Measurements from ENCODE around the gene DDX54. TPM values are rescaled to one million over a fixed set of nuclear protein-coding genes. Genes with fewer than 3 reads are reported as not detected.

DDX54 gene
- total RNA-seq, 1 experiment from 2014 or later: 151 TPM

DNA sequence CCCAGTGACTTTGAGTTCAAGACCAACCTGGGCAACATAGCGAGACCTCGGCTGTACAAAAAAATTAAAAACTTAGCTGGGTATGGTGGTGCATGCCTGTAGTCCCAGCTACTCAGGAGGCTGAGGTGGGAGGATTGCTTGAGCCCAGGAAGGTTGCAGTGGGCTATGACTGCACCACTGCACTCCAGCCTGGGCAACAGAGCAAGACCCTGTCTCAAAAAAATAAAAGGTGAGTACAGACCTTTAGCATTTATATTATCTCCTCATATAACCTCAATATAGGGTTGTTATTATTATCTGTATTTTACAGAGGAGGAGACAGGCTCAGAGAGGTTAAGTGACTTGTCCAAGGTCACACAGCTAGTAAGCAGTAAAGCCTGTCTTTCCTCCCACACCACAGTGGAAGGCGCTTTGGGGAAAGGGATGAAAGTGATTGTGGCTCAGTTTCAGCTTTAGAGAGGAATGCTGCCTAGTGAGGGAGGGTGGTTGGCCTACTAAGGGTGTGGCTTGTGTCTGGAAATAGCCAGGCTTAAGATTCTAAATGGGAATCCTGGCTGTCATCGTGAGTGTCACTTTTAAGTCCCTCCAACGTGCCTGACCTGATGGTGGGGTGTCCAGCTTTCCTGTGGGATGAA, 43.2 kb upstream of the DDX54 start:
- Mint-ChIP-seq H3K9me3 (no peaks in the 10 kb centered on the region), H3K4me3 (no peak overlapping the region), H3K36me3 (peaks cover 41% of the 10 kb centered on the region), H3K27ac (no peak overlapping the region), H3K27me3 (ENCODE audit: low read depth) (no peaks in the 10 kb centered on the region), H3K4me1 (peaks cover 21% of the 10 kb centered on the region)
- ChIA-PET CTCF (no interaction called here), POLR2A (no interaction called here)
- ATAC-seq (no peak), DNase-seq (ENCODE audit: low spot score) (no peak)
- TF ChIP-seq, protein P1, sequence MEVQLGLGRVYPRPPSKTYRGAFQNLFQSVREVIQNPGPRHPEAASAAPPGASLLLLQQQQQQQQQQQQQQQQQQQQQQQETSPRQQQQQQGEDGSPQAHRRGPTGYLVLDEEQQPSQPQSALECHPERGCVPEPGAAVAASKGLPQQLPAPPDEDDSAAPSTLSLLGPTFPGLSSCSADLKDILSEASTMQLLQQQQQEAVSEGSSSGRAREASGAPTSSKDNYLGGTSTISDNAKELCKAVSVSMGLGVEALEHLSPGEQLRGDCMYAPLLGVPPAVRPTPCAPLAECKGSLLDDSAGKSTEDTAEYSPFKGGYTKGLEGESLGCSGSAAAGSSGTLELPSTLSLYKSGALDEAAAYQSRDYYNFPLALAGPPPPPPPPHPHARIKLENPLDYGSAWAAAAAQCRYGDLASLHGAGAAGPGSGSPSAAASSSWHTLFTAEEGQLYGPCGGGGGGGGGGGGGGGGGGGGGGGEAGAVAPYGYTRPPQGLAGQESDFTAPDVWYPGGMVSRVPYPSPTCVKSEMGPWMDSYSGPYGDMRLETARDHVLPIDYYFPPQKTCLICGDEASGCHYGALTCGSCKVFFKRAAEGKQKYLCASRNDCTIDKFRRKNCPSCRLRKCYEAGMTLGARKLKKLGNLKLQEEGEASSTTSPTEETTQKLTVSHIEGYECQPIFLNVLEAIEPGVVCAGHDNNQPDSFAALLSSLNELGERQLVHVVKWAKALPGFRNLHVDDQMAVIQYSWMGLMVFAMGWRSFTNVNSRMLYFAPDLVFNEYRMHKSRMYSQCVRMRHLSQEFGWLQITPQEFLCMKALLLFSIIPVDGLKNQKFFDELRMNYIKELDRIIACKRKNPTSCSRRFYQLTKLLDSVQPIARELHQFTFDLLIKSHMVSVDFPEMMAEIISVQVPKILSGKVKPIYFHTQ (CRISPR knock-in tag; IDR thresholded peaks at IDR 0.05): no peak
- peak; percentile 27; the same call in 1 of the 2 replicates for TF ChIP-seq ZNF121 (CRISPR knock-in tag; IDR thresholded peaks at IDR 0.05)

DNA sequence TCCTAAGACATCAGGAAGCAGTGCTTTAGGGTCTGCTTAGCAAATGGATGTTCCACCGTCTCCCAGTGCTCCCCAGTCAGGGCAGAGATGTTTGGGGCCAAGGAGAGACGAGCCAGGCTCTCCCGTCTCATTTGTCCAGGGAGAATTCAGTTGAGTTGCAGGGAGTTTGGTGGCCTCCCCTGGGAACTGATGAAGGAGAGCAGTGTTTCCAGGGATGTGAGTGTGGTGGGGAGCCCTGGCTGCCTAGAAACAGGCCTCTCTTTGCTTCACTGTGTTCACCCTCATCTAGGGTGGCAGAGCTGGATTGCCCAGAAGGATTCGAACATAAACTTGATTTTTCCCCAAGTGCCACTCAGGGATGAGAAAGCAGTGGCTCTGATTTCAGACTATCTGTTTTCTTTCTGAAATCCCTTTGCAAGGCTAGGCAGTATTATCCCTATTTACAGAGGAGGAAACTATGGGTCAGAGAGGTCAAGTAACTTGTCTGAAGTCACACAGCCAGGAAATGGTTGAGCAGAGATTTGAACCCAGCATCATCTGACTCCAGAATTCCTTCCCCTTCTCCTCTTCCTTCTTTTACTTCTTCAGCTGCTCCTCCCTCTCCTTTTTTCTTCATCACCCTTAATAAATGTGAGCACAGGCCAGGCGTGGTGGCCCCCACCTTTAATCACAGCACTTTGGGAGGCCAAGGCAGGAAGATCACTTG, 42.6 kb upstream of the DDX54 start:
- TF ChIP-seq ESRRA (CRISPR knock-in tag; IDR thresholded peaks at IDR 0.05; ENCODE audit: borderline replicate concordance) (no peak), TEAD4 (CRISPR knock-in tag; IDR thresholded peaks at IDR 0.05) (no peak), CBFB (CRISPR knock-in tag; IDR thresholded peaks at IDR 0.05; ENCODE audit: low read depth) (no peak), TP53 (CRISPR knock-in tag; IDR thresholded peaks at IDR 0.05) (no peak), OVOL2 (CRISPR knock-in tag; IDR thresholded peaks at IDR 0.05; ENCODE audit: borderline replicate concordance) (no peak), ZNF219 (CRISPR knock-in tag; IDR thresholded peaks at IDR 0.05; ENCODE audit: borderline replicate concordance) (no peak), CREM (CRISPR knock-in tag; IDR thresholded peaks at IDR 0.05) (no peak), ZNF263 (CRISPR knock-in tag; IDR thresholded peaks at IDR 0.05; ENCODE audit: low read depth) (no peak), ZNF138 (CRISPR knock-in tag; conservative IDR thresholded peaks at IDR 0.05) (no peak), GTF2I (CRISPR knock-in tag; conservative IDR thresholded peaks at IDR 0.05) (no peak)
- TF ChIP-seq, protein P2, sequence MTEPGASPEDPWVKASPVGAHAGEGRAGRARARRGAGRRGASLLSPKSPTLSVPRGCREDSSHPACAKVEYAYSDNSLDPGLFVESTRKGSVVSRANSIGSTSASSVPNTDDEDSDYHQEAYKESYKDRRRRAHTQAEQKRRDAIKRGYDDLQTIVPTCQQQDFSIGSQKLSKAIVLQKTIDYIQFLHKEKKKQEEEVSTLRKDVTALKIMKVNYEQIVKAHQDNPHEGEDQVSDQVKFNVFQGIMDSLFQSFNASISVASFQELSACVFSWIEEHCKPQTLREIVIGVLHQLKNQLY (CRISPR knock-in tag; IDR thresholded peaks at IDR 0.05): no peak
- TF ChIP-seq, protein P3, sequence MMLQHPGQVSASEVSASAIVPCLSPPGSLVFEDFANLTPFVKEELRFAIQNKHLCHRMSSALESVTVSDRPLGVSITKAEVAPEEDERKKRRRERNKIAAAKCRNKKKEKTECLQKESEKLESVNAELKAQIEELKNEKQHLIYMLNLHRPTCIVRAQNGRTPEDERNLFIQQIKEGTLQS (CRISPR knock-in tag; conservative IDR thresholded peaks at IDR 0.05): no peak
- TF ChIP-seq, protein P4, sequence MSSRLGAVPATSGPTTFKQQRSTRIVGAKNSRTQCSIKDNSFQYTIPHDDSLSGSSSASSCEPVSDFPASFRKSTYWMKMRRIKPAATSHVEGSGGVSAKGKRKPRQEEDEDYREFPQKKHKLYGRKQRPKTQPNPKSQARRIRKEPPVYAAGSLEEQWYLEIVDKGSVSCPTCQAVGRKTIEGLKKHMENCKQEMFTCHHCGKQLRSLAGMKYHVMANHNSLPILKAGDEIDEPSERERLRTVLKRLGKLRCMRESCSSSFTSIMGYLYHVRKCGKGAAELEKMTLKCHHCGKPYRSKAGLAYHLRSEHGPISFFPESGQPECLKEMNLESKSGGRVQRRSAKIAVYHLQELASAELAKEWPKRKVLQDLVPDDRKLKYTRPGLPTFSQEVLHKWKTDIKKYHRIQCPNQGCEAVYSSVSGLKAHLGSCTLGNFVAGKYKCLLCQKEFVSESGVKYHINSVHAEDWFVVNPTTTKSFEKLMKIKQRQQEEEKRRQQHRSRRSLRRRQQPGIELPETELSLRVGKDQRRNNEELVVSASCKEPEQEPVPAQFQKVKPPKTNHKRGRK (CRISPR knock-in tag; IDR thresholded peaks at IDR 0.05; ENCODE audit: borderline replicate concordance): no peak
- TF ChIP-seq, protein P5, sequence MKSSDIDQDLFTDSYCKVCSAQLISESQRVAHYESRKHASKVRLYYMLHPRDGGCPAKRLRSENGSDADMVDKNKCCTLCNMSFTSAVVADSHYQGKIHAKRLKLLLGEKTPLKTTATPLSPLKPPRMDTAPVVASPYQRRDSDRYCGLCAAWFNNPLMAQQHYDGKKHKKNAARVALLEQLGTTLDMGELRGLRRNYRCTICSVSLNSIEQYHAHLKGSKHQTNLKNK (CRISPR knock-in tag; IDR thresholded peaks at IDR 0.05): no peak
- TF ChIP-seq, protein P6, sequence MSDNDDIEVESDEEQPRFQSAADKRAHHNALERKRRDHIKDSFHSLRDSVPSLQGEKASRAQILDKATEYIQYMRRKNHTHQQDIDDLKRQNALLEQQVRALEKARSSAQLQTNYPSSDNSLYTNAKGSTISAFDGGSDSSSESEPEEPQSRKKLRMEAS (CRISPR knock-in tag; IDR thresholded peaks at IDR 0.05): no peak
- TF ChIP-seq, protein P7, sequence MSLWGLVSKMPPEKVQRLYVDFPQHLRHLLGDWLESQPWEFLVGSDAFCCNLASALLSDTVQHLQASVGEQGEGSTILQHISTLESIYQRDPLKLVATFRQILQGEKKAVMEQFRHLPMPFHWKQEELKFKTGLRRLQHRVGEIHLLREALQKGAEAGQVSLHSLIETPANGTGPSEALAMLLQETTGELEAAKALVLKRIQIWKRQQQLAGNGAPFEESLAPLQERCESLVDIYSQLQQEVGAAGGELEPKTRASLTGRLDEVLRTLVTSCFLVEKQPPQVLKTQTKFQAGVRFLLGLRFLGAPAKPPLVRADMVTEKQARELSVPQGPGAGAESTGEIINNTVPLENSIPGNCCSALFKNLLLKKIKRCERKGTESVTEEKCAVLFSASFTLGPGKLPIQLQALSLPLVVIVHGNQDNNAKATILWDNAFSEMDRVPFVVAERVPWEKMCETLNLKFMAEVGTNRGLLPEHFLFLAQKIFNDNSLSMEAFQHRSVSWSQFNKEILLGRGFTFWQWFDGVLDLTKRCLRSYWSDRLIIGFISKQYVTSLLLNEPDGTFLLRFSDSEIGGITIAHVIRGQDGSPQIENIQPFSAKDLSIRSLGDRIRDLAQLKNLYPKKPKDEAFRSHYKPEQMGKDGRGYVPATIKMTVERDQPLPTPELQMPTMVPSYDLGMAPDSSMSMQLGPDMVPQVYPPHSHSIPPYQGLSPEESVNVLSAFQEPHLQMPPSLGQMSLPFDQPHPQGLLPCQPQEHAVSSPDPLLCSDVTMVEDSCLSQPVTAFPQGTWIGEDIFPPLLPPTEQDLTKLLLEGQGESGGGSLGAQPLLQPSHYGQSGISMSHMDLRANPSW (CRISPR knock-in tag; conservative IDR thresholded peaks at IDR 0.05; ENCODE audit: low read depth): no peak
- Mint-ChIP-seq H3K36me3 (peaks cover 38% of the 10 kb centered on the region), H3K27ac (0 out of 2 replicates have a peak overlapping the region, but pooled peaks have one; percentile 12), H3K4me1 (peaks cover 19% of the 10 kb centered on the region), H3K27me3 (ENCODE audit: low read depth) (no peaks in the 10 kb centered on the region), H3K9me3 (no peaks in the 10 kb centered on the region), H3K4me3 (no peak overlapping the region)
- DNase-seq (ENCODE audit: low spot score): no peak
- no peak for ATAC-seq
- CTCF ChIA-PET: no interaction called here
- POLR2A ChIA-PET: no interaction called here

Measured in WTC11 (cell line).